SHP77 (cell line): ENCODE measurements around the gene ACOT7.

Source experiments
- DNase-seq, 2 experiments: peaks; one replicate each; lab custom pipeline; 2025; lab: John Stamatoyannopoulos, UW

ACOT7 gene

GRCh38 chr1:6343506-6344405 lies 49.8 kb downstream of the ACOT7 start:
- peak; percentile 30 to 54 for DNase-seq

- no peak for DNase-seq
Measured at GRCh38 chr1:6342056-6342455, 51.5 kb downstream of the ACOT7 start.

- no peak for DNase-seq
Measured at GRCh38 chr1:6338695-6339094, 54.9 kb downstream of the ACOT7 start.

- DNase-seq = no peak
Measured at GRCh38 chr1:6336776-6337622, 56.6 kb downstream of the ACOT7 start.

- no peak for DNase-seq
Measured at GRCh38 chr1:6334261-6334993, 59.1 kb downstream of the ACOT7 start.

- DNase-seq = no peak
Measured at GRCh38 chr1:6332821-6333220, 60.7 kb downstream of the ACOT7 start.

GRCh38 chr1:6331543-6332273 lies 61.9 kb downstream of the ACOT7 start:
- DNase-seq = no peak

- DNase-seq = no peak
Measured at GRCh38 chr1:6330410-6330911, 63.1 kb downstream of the ACOT7 start.

GRCh38 chr1:6329851-6330250 lies 63.7 kb downstream of the ACOT7 start:
- no peak for DNase-seq

GRCh38 chr1:6329396-6329795 lies 64.2 kb downstream of the ACOT7 start:
- no peak for DNase-seq

GRCh38 chr1:6328696-6329095 lies 64.9 kb downstream of the ACOT7 start:
- no peak for DNase-seq

- no peak for DNase-seq
Measured at GRCh38 chr1:6328091-6328490, 65.5 kb downstream of the ACOT7 start.

- DNase-seq = no peak
Measured at GRCh38 chr1:6325482-6325881, 68.1 kb downstream of the ACOT7 start.

GRCh38 chr1:6322161-6322560 lies 71.4 kb downstream of the ACOT7 start:
- DNase-seq = no peak

GRCh38 chr1:6321205-6321604 lies 72.4 kb downstream of the ACOT7 start:
- DNase-seq = no peak

- no peak for DNase-seq
Measured at GRCh38 chr1:6317098-6317760, 76.3 kb downstream of the ACOT7 start.

- DNase-seq = no peak
Measured at GRCh38 chr1:6316240-6317097, 77.1 kb downstream of the ACOT7 start.

- DNase-seq = no peak
Measured at GRCh38 chr1:6314503-6314902, 79.1 kb downstream of the ACOT7 start.

GRCh38 chr1:6313393-6314200 lies 80.0 kb downstream of the ACOT7 start:
- DNase-seq = no peak
